GM12878 (cell line): ENCODE data around the gene TARM1. TPM values are rescaled to one million over a fixed set of nuclear protein-coding genes. Genes with fewer than 3 reads are reported as not detected.
A peak's percentile ranks its signal among the peaks of the same experiment; 100 is the strongest.
"Not testable (repeated sequence)": the region's sequence is repeated elsewhere in the genome, so short reads cannot be mapped to it uniquely, and the experiment has no call there.

Experiments used
- ATAC-seq: fragments of 200-7000 bp; cut with Tn5 transposase; 3 replicates; pipeline ENCODE4 v1.9.1; 2020; ENCODE audit warnings: mild to moderate bottlenecking, moderate library complexity
- BruUV-seq: library from RNA; stranded (reverse); fragments of 400-500 nt; replicated peaks from 2 replicates; lab custom pipeline; 2021; lab: Mats Ljungman, UMichigan
- CTCF ChIA-PET: fragments of 300-600 bp; sonication (Branson Sonifier 250); formaldehyde crosslinking; extraction: SDS; loops from one replicate; lab custom pipeline; 2021; ENCODE audit warnings: inconsistent platforms; lab: Yijun Ruan, JAX
- POLR2A ChIA-PET: fragments of 350-600 bp; formaldehyde crosslinking; extraction: SDS; loops from one replicate; lab custom pipeline; 2021; ENCODE audit warnings: inconsistent platforms; lab: Charles Lee
- RAD21 ChIA-PET: fragments of 300-600 bp; sonication (Branson Sonifier 250); formaldehyde crosslinking; loops from one replicate; lab custom pipeline; 2023; ENCODE audit warnings: antibody characterized with exemption; ENCODE audit not compliant: unreplicated experiment; lab: Charles Lee
- SMC1A ChIA-PET: fragments of 300-600 bp; sonication (Branson Sonifier 250); formaldehyde crosslinking; loops from one replicate; lab custom pipeline; 2023; ENCODE audit not compliant: unreplicated experiment, uncharacterized antibody; lab: Charles Lee
- DNase-seq: peaks from one replicate; pipeline ENCODE4 v3.0.0-alpha.2; 2011; ENCODE audit warnings: low read depth, low spot score
- FAIRE-seq: peaks from 3 replicates; lab custom pipeline; 2011; peaks lifted over from hg19 to GRCh38; lab: Jason Lieb, UNC
- H2AFZ ChIP-seq: 2 replicates; pipeline ENCODE4 v1.6.0; 2011; ENCODE audit warnings: low read depth, low read length, control low read depth; ENCODE audit not compliant: control insufficient read depth
- H3K27ac ChIP-seq: 2 replicates; pipeline ENCODE4 v1.5.1; 2011; ENCODE audit warnings: control low read depth; ENCODE audit not compliant: control insufficient read depth, insufficient read depth
- H3K27me3 ChIP-seq, 2 experiments: replicated peaks in 1 of 2; 2 replicates each; pipeline versions ENCODE4 v1.6.0 to v1.6.1; 2011; ENCODE audit warnings: low read length in 1 of 2; ENCODE audit not compliant: control insufficient read depth in 2 of 2, insufficient read depth in 2 of 2
- H3K36me3 ChIP-seq, 2 experiments: 2 replicates each; pipeline ENCODE4 v1.5.1; 2011; ENCODE audit warnings: low read length in 1 of 2; ENCODE audit not compliant: control insufficient read depth in 2 of 2, insufficient read depth in 2 of 2
- H3K4me1 ChIP-seq: 2 replicates; pipeline ENCODE4 v1.6.1; 2011; ENCODE audit warnings: mild to moderate bottlenecking, low read length, moderate library complexity, mixed read lengths; ENCODE audit not compliant: control insufficient read depth, insufficient read depth
- H3K4me2 ChIP-seq: 2 replicates; pipeline ENCODE4 v1.6.0; 2011; ENCODE audit warnings: control low read depth; ENCODE audit not compliant: control insufficient read depth, insufficient read depth
- H3K4me3 ChIP-seq: fragments of 200-600 bp; sonication (generic); 2 replicates; pipeline ENCODE4 v1.5.1; 2016
- H3K79me2 ChIP-seq: 2 replicates; pipeline ENCODE4 v1.6.0; 2011; ENCODE audit warnings: low read length; ENCODE audit not compliant: control insufficient read depth, insufficient read depth
- H3K9ac ChIP-seq: 2 replicates; pipeline ENCODE4 v1.8.0; 2011; ENCODE audit warnings: low read length, control low read depth, mixed read lengths; ENCODE audit not compliant: control insufficient read depth, insufficient read depth
- H3K9me3 ChIP-seq: replicated peaks from 3 replicates; pipeline ENCODE4 v1.5.1; 2011; ENCODE audit warnings: mild to moderate bottlenecking, low read length; ENCODE audit not compliant: control insufficient read depth, insufficient read depth
- H4K20me1 ChIP-seq: 2 replicates; pipeline ENCODE4 v1.6.0; 2011; ENCODE audit not compliant: control insufficient read depth, insufficient read depth
- BHLHE40 ChIP-seq, 2 experiments: fragments of 450-650 bp in 1 of 2; IDR thresholded peaks; 2 replicates each; pipeline ENCODE4 v1.6.1; 2011 to 2017; ENCODE audit warnings: low read depth in 2 of 2, borderline replicate concordance in 1 of 2, improper control_type of control experiment in 1 of 2, low read length in 1 of 2, mild to moderate bottlenecking in 1 of 2
- HDGF ChIP-seq: fragments of 450-650 bp; IDR thresholded peaks from 2 replicates; pipeline ENCODE4 v1.6.1; 2016; ENCODE audit warnings: antibody characterized with exemption
- MYC ChIP-seq: IDR thresholded peaks from 2 replicates; pipeline ENCODE4 v1.6.1; 2011; ENCODE audit warnings: mild to moderate bottlenecking, low read length, moderate library complexity, inconsistent platforms; ENCODE audit not compliant: insufficient read depth, insufficient replicate concordance, insufficient read length, severe bottlenecking
- RAD51 ChIP-seq: fragments of 450-650 bp; IDR thresholded peaks from 2 replicates; pipeline ENCODE4 v1.6.1; 2016; ENCODE audit warnings: moderate library complexity, mild to moderate bottlenecking, inconsistent platforms
- WGBS: methylation state at CpG from one replicate; pipeline ENCODE4 v1.1.6; 2016; ENCODE audit warnings: low lambda C conversion rate; ENCODE audit not compliant: insufficient replicate concordance, insufficient coverage; ENCODE audit errors: missing lambda C conversion rate; 5-methylcytosine and 5-hydroxymethylcytosine counted together
- in situ Hi-C: fragments of 300-500 bp; cut with MboI; formaldehyde crosslinking; loops from 9 replicates; pipeline ENCODE4 v1.14.3; 2018; ENCODE audit warnings: mixed read lengths
- intact Hi-C: fragments of 100-400 bp; cut with micrococcal nuclease; formaldehyde crosslinking; loops from one replicate; pipeline ENCODE4 v1.14.2; 2022; ENCODE audit not compliant: unreplicated experiment
- polyA plus RNA-seq, 11 experiments: library from polyadenylated mRNA; depleted of rRNA in 4 of 11; unstranded in 6 of 11; stranded (reverse) in 5 of 11; fragments of >200 nt; fragmentation: Nextera tagmentation in 4 of 11; fragmentation: Illumina TruSeq in 1 of 11; extraction: Ambion mirVana in 4 of 11; extraction: Trizol in 1 of 11; gene quantifications; 1 replicate in 1 of 11; 2 replicates in 10 of 11; pipeline versions ENCODE4 v1.2.1 to v1.2.3, GENCODE V29; 2011 to 2016; ENCODE audit warnings: inconsistent platforms in 2 of 11, missing spikeins in 2 of 11, low read depth in 1 of 11
- total RNA-seq, 4 experiments: library from RNA; depleted of rRNA in 3 of 4; stranded (reverse); fragments of >200 nt in 3 of 4; fragmentation: Illumina TruSeq in 1 of 4; extraction: Trizol in 1 of 4; gene quantifications; 2 replicates each; pipeline versions ENCODE4 v1.2.1 to v1.2.3, GENCODE V29; 2013 to 2021

The TARM1 gene
- total and polyA plus RNA-seq, 10 of the 15 experiments (the other 5 are each of a cell fraction or from before 2014, with no cell fraction given) = not detected

GRCh38 chr19:54095859-54096616 is 14.9 kb upstream of the TARM1 start:
- H3K9ac ChIP-seq, H3K36me3 ChIP-seq, H3K27ac ChIP-seq, in situ Hi-C loops, H3K27me3 ChIP-seq, H3K79me2 ChIP-seq, DNase-seq, H3K4me1 ChIP-seq, intact Hi-C loops, FAIRE-seq, BruUV-seq, H3K9me3 ChIP-seq, POLR2A ChIA-PET, H3K4me3 ChIP-seq, RAD21 ChIA-PET, SMC1A ChIA-PET, CTCF ChIA-PET, H4K20me1 ChIP-seq: not testable (repeated sequence)
- peak; percentile 74 for ATAC-seq
- H2AFZ ChIP-seq = peak overlapping the region; percentile 65
- TF ChIP-seq BHLHE40 (IDR thresholded peaks at IDR 0.05; ENCODE audit: borderline replicate concordance in 1 of 2, low read depth in 2 of 2, low read length in 1 of 2) = 0 out of 4 replicates have a peak, but pooled peaks of 1 of the 2 experiments have one; percentile 5
- peak overlapping the region; percentile 54 for H3K4me2 ChIP-seq
- 27% methylated on average over 46 of the region's 46 CpGs for WGBS

- TF ChIP-seq HDGF (no peak), MYC (no peak), RAD51 (no peak)
- 72% methylated on average over 21 of the region's 22 CpGs for WGBS
- BruUV-seq = no TSS peak
- no peaks in the 10 kb centered on the region for H4K20me1 ChIP-seq
- H3K9ac ChIP-seq = no peak overlapping the region
- no peaks in the 10 kb centered on the region; a peak in 2 of 4 replicates for H3K27me3 ChIP-seq
- RAD21 ChIA-PET = no interaction called here
- no peaks in the 10 kb centered on the region for H3K4me1 ChIP-seq
- no peak overlapping the region for H3K27ac ChIP-seq
- ATAC-seq (no peak), DNase-seq (no peak), FAIRE-seq (no peak)
- H3K4me2 ChIP-seq = peak overlapping the region; percentile 54; the same call in 1 of the 2 replicates
- POLR2A ChIA-PET = interaction anchor here (0.6 kb wide), 1 partner anchor 1409 kb away, joined by 3 read pairs; no protein-coding TSS in a partner anchor
- H3K36me3 ChIP-seq = no peaks in the 10 kb centered on the region
- in situ Hi-C loops = no loop called here
- intact Hi-C loops = no loop called here
- H3K9me3 ChIP-seq = peaks cover 2% of the 10 kb centered on the region; the same call in 2 of the 3 replicates
- H2AFZ ChIP-seq = no peak overlapping the region
- CTCF ChIA-PET = no interaction called here
- SMC1A ChIA-PET = no interaction called here
- no peaks in the 10 kb centered on the region for H3K79me2 ChIP-seq
- H3K4me3 ChIP-seq = no peak overlapping the region
Observed at GRCh38 chr19:54095136-54095858, 14.1 kb upstream of the TARM1 start.
